Mammary epithelial cell (primary cell): ENCODE measurements around the gene PANK2.

Experiments
- CTCF ChIP-seq, 2 donors: IDR thresholded peaks in 1 of 2; conservative IDR thresholded peaks in 1 of 2; 2 replicates each; pipeline ENCODE4 v1.5.1; 2011 to 2012; ENCODE audit warnings: inconsistent platforms in 2 of 2, low read length in 2 of 2, mild to moderate bottlenecking in 2 of 2, control low read depth in 1 of 2, low read depth in 1 of 2; ENCODE audit not compliant: insufficient read depth in 1 of 2; ENCODE audit errors: extremely low read depth in 1 of 2
- EZH2 ChIP-seq: IDR thresholded peaks from 2 replicates; pipeline ENCODE4 v1.6.1; 2012; ENCODE audit warnings: low read length, inconsistent platforms, borderline replicate concordance

- no peak for TF ChIP-seq CTCF (conservative IDR thresholded peaks at IDR 0.05 in 1 of 2, IDR thresholded peaks at IDR 0.05 in 1 of 2; ENCODE audit: extremely low read depth in 1 of 2, insufficient read depth in 1 of 2, low read depth in 1 of 2, low read length in 2 of 2)
- no peak for TF ChIP-seq EZH2
These were observed 25.3 kb downstream of the PANK2 start for GRCh38 chr20:3914446-3914845.
